ENCODE data around the gene NOX5. TPM values are rescaled to one million over a fixed set of nuclear protein-coding genes. Genes with fewer than 3 reads are reported as not detected.

Gene NOX5
- total and polyA plus RNA-seq, 2 donors (not counting 1 experiment from before 2014, with no cell fraction given): 0.25 to 0.33 TPM

GRCh38 chr15:69012761-69013364 lies 1.6 kb upstream of the NOX5 start:
- no peaks in the 10 kb centered on the region for H3K79me2 ChIP-seq (ENCODE audit: control insufficient read depth, insufficient read depth, low read length)
- H2AFZ ChIP-seq (ENCODE audit: low read length): no peak overlapping the region
- no peak overlapping the region for H3K9ac ChIP-seq (ENCODE audit: insufficient read depth, low read length)
- H3K36me3 ChIP-seq (ENCODE audit: control insufficient read depth, insufficient read depth, low read length): no peaks in the 10 kb centered on the region
- no peak overlapping the region for H3K27ac ChIP-seq (ENCODE audit: insufficient read depth, low read length)
- DNase-seq (ENCODE audit: low read depth in 2 of 2): no peak
- H3K4me2 ChIP-seq (ENCODE audit: extremely low read depth, insufficient read depth, low read length): no peak overlapping the region
- H3K4me1 ChIP-seq (ENCODE audit: control insufficient read depth, extremely low read depth, insufficient read depth, low read length): no peaks in the 10 kb centered on the region
- no peaks in the 10 kb centered on the region for H3K27me3 ChIP-seq (ENCODE audit: control insufficient read depth, insufficient read depth, low read length)
- no peaks in the 10 kb centered on the region for H3K9me3 ChIP-seq (ENCODE audit: control insufficient read depth, insufficient read depth, low read depth, low read length)
- no peak overlapping the region for H3K4me3 ChIP-seq (replicated peaks in 1 of 4; ENCODE audit: control extremely low read depth in 1 of 4, insufficient read depth in 1 of 4, low read depth in 3 of 4, low read length in 4 of 4)
- TF ChIP-seq EZH2 (IDR thresholded peaks at IDR 0.05; ENCODE audit: low read length, missing control alignments) (no peak), CTCF (conservative IDR thresholded peaks at IDR 0.05 in 1 of 2, IDR thresholded peaks at IDR 0.05 in 1 of 2; ENCODE audit: low read depth in 1 of 2, low read length in 2 of 2) (no peak)
- no peaks in the 10 kb centered on the region for H4K20me1 ChIP-seq (ENCODE audit: control insufficient read depth, extremely low read depth, insufficient read depth, low read length)

GRCh38 chr15:69013726-69014406 lies 629 bp upstream of the NOX5 start:
- Histone ChIP-seq H3K27me3 (ENCODE audit: control insufficient read depth, insufficient read depth, low read length) (no peaks in the 10 kb centered on the region), H3K9ac (ENCODE audit: insufficient read depth, low read length) (no peak overlapping the region), H3K4me3 (replicated peaks in 1 of 4; ENCODE audit: control extremely low read depth in 1 of 4, insufficient read depth in 1 of 4, low read depth in 3 of 4, low read length in 4 of 4) (no peak overlapping the region), H3K9me3 (ENCODE audit: control insufficient read depth, insufficient read depth, low read depth, low read length) (no peaks in the 10 kb centered on the region), H2AFZ (ENCODE audit: low read length) (no peak overlapping the region), H3K79me2 (ENCODE audit: control insufficient read depth, insufficient read depth, low read length) (no peaks in the 10 kb centered on the region), H3K4me1 (ENCODE audit: control insufficient read depth, extremely low read depth, insufficient read depth, low read length) (no peaks in the 10 kb centered on the region), H3K36me3 (ENCODE audit: control insufficient read depth, insufficient read depth, low read length) (no peaks in the 10 kb centered on the region), H4K20me1 (ENCODE audit: control insufficient read depth, extremely low read depth, insufficient read depth, low read length) (no peaks in the 10 kb centered on the region), H3K27ac (ENCODE audit: insufficient read depth, low read length) (no peak overlapping the region), H3K4me2 (ENCODE audit: extremely low read depth, insufficient read depth, low read length) (no peak overlapping the region)
- DNase-seq (ENCODE audit: low read depth in 2 of 2): no peak
- TF ChIP-seq CTCF (conservative IDR thresholded peaks at IDR 0.05 in 1 of 2, IDR thresholded peaks at IDR 0.05 in 1 of 2; ENCODE audit: low read depth in 1 of 2, low read length in 2 of 2) (no peak), EZH2 (IDR thresholded peaks at IDR 0.05; ENCODE audit: low read length, missing control alignments) (no peak)

GRCh38 chr15:69015591-69015990 lies 1.1 kb downstream of the NOX5 start:
- Histone ChIP-seq H3K4me2 (ENCODE audit: extremely low read depth, insufficient read depth, low read length) (no peak overlapping the region), H3K9me3 (ENCODE audit: control insufficient read depth, insufficient read depth, low read depth, low read length) (no peaks in the 10 kb centered on the region), H3K27me3 (ENCODE audit: control insufficient read depth, insufficient read depth, low read length) (no peaks in the 10 kb centered on the region), H3K4me3 (replicated peaks in 1 of 4; ENCODE audit: control extremely low read depth in 1 of 4, insufficient read depth in 1 of 4, low read depth in 3 of 4, low read length in 4 of 4) (no peak overlapping the region), H3K27ac (ENCODE audit: insufficient read depth, low read length) (no peak overlapping the region), H3K4me1 (ENCODE audit: control insufficient read depth, extremely low read depth, insufficient read depth, low read length) (no peaks in the 10 kb centered on the region), H2AFZ (ENCODE audit: low read length) (no peak overlapping the region), H3K79me2 (ENCODE audit: control insufficient read depth, insufficient read depth, low read length) (no peaks in the 10 kb centered on the region), H4K20me1 (ENCODE audit: control insufficient read depth, extremely low read depth, insufficient read depth, low read length) (no peaks in the 10 kb centered on the region), H3K36me3 (ENCODE audit: control insufficient read depth, insufficient read depth, low read length) (no peaks in the 10 kb centered on the region), H3K9ac (ENCODE audit: insufficient read depth, low read length) (no peak overlapping the region)
- DNase-seq (ENCODE audit: low read depth in 2 of 2): no peak
- TF ChIP-seq EZH2 (IDR thresholded peaks at IDR 0.05; ENCODE audit: low read length, missing control alignments): no peak
- no peak for TF ChIP-seq CTCF (conservative IDR thresholded peaks at IDR 0.05 in 1 of 2, IDR thresholded peaks at IDR 0.05 in 1 of 2; ENCODE audit: low read depth in 1 of 2, low read length in 2 of 2)
